SK-N-MC (cell line): Measurements from ENCODE around the gene NUDT9.

Source experiments
- EZH2 ChIP-seq: fragments of 200-600 bp; sonication (generic); IDR thresholded peaks from one replicate; pipeline ENCODE4 v1.6.1; 2017; ENCODE audit warnings: antibody characterized with exemption
- FOXP2 ChIP-seq: optimal IDR thresholded peaks from 2 replicates; pipeline ENCODE3; 2011; ENCODE audit warnings: mild to moderate bottlenecking, moderate library complexity; ENCODE audit not compliant: insufficient read depth; ENCODE audit errors: extremely low read length, control extremely low read depth
- POLR2AphosphoS5 ChIP-seq: IDR thresholded peaks from 2 replicates; pipeline ENCODE4 v1.6.1; 2012; ENCODE audit warnings: mild to moderate bottlenecking, low read depth, low read length, borderline replicate concordance

- TF ChIP-seq EZH2, result no peak
- no peak for TF ChIP-seq POLR2AphosphoS5
- no peak for TF ChIP-seq FOXP2
Measured at GRCh38 chr4:87481377-87481776, 59.0 kb downstream of the NUDT9 start.
